Testis (tissue), 3 donors: ENCODE results near the gene P2RY1. TPM values are rescaled to one million over a fixed set of nuclear protein-coding genes. Genes with fewer than 3 reads are reported as not detected.

Experiments used
- DNase-seq: peaks from one replicate; pipeline ENCODE4 v3.0.0-alpha.2; 2019
- H3K27ac ChIP-seq, 2 donors: fragments of 200-600 bp; sonication (generic); one replicate each; pipeline ENCODE4 v1.5.1; 2019
- H3K27me3 ChIP-seq: fragments of 200-600 bp; sonication (generic); one replicate; pipeline ENCODE4 v1.5.1; 2019
- H3K36me3 ChIP-seq: fragments of 200-600 bp; sonication (generic); one replicate; pipeline ENCODE4 v1.5.1; 2017; ENCODE audit warnings: low read depth; ENCODE audit errors: missing control alignments
- H3K4me1 ChIP-seq: fragments of 200-600 bp; sonication (generic); one replicate; pipeline ENCODE4 v1.5.1; 2019
- H3K4me3 ChIP-seq, 2 donors: fragments of 200-600 bp; sonication (generic); one replicate each; pipeline ENCODE4 v1.5.1; 2017 to 2019
- H3K9me3 ChIP-seq: fragments of 200-600 bp; sonication (generic); one replicate; pipeline ENCODE4 v1.5.1; 2017
- CTCF ChIP-seq, 3 experiments: fragments of 450-650 bp in 2 of 3; fragments of 200-600 bp in 1 of 3; sonication (generic) in 1 of 3; IDR thresholded peaks; one replicate each; pipeline ENCODE4 v1.5.1; 2016 to 2019; ENCODE audit warnings: antibody characterized with exemption in 3 of 3, mild to moderate bottlenecking in 2 of 3, moderate library complexity in 1 of 3
- POLR2A ChIP-seq: fragments of 450-650 bp; IDR thresholded peaks from one replicate; pipeline ENCODE4 v1.6.1; 2017; ENCODE audit warnings: antibody characterized with exemption, mild to moderate bottlenecking, moderate library complexity
- WGBS, 2 donors: methylation state at CpG; one replicate each; pipeline ENCODE4 v1.1.5; 2018; 5-methylcytosine and 5-hydroxymethylcytosine counted together
- intact Hi-C: fragments of 100-400 bp; cut with DNase I; formaldehyde crosslinking; loops from one replicate; pipeline ENCODE4 v1.15.1; 2023; ENCODE audit warnings: low total_unique reads
- polyA plus RNA-seq: library from polyadenylated mRNA; stranded (reverse); fragments of 350-450 nt; fragmentation: Illumina TruSeq; extraction: RNeasy Lipid Tissue Mini Kit (QIAGEN cat#74804); gene quantifications from one replicate; pipeline ENCODE4 v1.2.3, GENCODE V29; 2014; ENCODE audit warnings: low read depth, low replicate concordance; ENCODE audit not compliant: insufficient read depth
- total RNA-seq, 2 donors: library from RNA; depleted of rRNA; stranded (reverse); fragments of >200 nt; gene quantifications; one replicate each; pipeline ENCODE4 v1.2.3, GENCODE V29; 2016

The P2RY1 gene
- total and polyA plus RNA-seq, 3 donors from 2014 or later, result 2.0 to 8.2 (median 6.4) TPM

GRCh38 chr3:152823173-152823572 is 11.8 kb upstream of the P2RY1 start:
- no peaks in the 10 kb centered on the region for H3K36me3 ChIP-seq
- TF ChIP-seq POLR2A (no peak), CTCF (IDR thresholded peaks at IDR 0.05) (no peak)
- H3K9me3 ChIP-seq, result no peaks in the 10 kb centered on the region
- no peaks in the 10 kb centered on the region for H3K27me3 ChIP-seq
- H3K4me3 ChIP-seq, result no peak overlapping the region
- WGBS, 2 donors, result 53 to 58% methylated on average over 2 of the region's 2 CpGs
- H3K27ac ChIP-seq, result no peak overlapping the region
- H3K4me1 ChIP-seq, result no peaks in the 10 kb centered on the region
- DNase-seq, result no peak
- intact Hi-C loops, result no loop called here

GRCh38 chr3:152823781-152824180 is 11.2 kb upstream of the P2RY1 start:
- no peak overlapping the region for H3K27ac ChIP-seq
- intact Hi-C loops, result no loop called here
- H3K36me3 ChIP-seq, result no peaks in the 10 kb centered on the region
- DNase-seq, result no peak
- 74 to 77% methylated on average over 2 of the region's 2 CpGs for WGBS, 2 donors
- H3K9me3 ChIP-seq, result no peaks in the 10 kb centered on the region
- TF ChIP-seq CTCF (IDR thresholded peaks at IDR 0.05) (no peak), POLR2A (no peak)
- no peaks in the 10 kb centered on the region for H3K27me3 ChIP-seq
- H3K4me3 ChIP-seq, result no peak overlapping the region
- no peaks in the 10 kb centered on the region for H3K4me1 ChIP-seq

- Histone ChIP-seq H3K27me3 (no peaks in the 10 kb centered on the region), H3K4me1 (no peaks in the 10 kb centered on the region), H3K4me3 (no peak overlapping the region), H3K27ac (no peak overlapping the region), H3K9me3 (no peaks in the 10 kb centered on the region), H3K36me3 (no peaks in the 10 kb centered on the region)
- DNase-seq, result no peak
- intact Hi-C loops, result no loop called here
- no peak for TF ChIP-seq CTCF (IDR thresholded peaks at IDR 0.05)
- no peak for TF ChIP-seq POLR2A
Measured at GRCh38 chr3:152825566-152825965, 9.4 kb upstream of the P2RY1 start.

- Histone ChIP-seq H3K4me1 (no peaks in the 10 kb centered on the region), H3K9me3 (no peaks in the 10 kb centered on the region), H3K27ac (no peak overlapping the region), H3K36me3 (no peaks in the 10 kb centered on the region), H3K4me3 (no peak overlapping the region), H3K27me3 (no peaks in the 10 kb centered on the region)
- WGBS, 2 donors, result 93 to 94% methylated on average over 3 of the region's 3 CpGs
- no peak for TF ChIP-seq POLR2A
- no peak for TF ChIP-seq CTCF (IDR thresholded peaks at IDR 0.05)
- intact Hi-C loops, result no loop called here
- DNase-seq, result no peak
Measured at GRCh38 chr3:152826476-152826875, 8.5 kb upstream of the P2RY1 start.

- no peak for DNase-seq
- no peak for TF ChIP-seq POLR2A
- TF ChIP-seq CTCF (IDR thresholded peaks at IDR 0.05), result no peak
- no peak overlapping the region for H3K27ac ChIP-seq
- no peaks in the 10 kb centered on the region for H3K9me3 ChIP-seq
- 96% methylated on average over 3 of the region's 3 CpGs for WGBS, 2 donors
- no peaks in the 10 kb centered on the region for H3K27me3 ChIP-seq
- H3K4me3 ChIP-seq, result no peak overlapping the region
- intact Hi-C loops, result no loop called here
- no peaks in the 10 kb centered on the region for H3K36me3 ChIP-seq
- H3K4me1 ChIP-seq, result no peaks in the 10 kb centered on the region
Measured at GRCh38 chr3:152827313-152827712, 7.6 kb upstream of the P2RY1 start.
